LHCN-M2 (cell line): ENCODE results near the gene POLD4. TPM values are rescaled to one million over a fixed set of nuclear protein-coding genes. Genes with fewer than 3 reads are reported as not detected.

Experiments
- DNase-seq: peaks from one replicate; pipeline ENCODE4 v3.0.0-alpha.2; 2012; ENCODE audit warnings: low read depth
- total RNA-seq: library from RNA; depleted of rRNA; stranded (reverse); fragments of >200 nt; gene quantifications from 2 replicates; pipeline ENCODE4 v1.2.3, GENCODE V29; 2014

POLD4 gene
- total RNA-seq, 1 experiment from 2014 or later = 114 TPM

DNA sequence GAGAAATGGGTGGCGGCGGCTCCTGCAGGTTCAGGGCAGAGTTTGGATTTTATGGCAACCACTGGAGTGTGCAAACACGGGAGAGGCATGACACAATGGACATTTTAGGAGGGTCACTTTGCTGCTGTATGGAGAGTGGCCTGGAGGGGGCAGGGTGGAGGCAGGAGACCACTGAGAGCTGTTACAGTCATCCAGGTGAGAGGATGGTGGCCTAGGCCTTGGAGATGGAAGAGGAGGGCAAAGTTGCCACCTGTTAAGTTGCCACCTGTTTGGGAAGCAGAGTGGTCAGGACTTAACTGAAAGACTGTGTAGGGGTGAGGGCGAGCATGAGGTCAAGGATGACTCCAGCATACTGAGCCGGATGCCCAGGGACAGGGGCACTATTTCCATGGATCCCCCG lies 36.1 kb upstream of the POLD4 start:
- no peak for DNase-seq

GRCh38 chr11:67387518-67387917 lies 34.2 kb upstream of the POLD4 start:
- DNase-seq = no peak

DNA sequence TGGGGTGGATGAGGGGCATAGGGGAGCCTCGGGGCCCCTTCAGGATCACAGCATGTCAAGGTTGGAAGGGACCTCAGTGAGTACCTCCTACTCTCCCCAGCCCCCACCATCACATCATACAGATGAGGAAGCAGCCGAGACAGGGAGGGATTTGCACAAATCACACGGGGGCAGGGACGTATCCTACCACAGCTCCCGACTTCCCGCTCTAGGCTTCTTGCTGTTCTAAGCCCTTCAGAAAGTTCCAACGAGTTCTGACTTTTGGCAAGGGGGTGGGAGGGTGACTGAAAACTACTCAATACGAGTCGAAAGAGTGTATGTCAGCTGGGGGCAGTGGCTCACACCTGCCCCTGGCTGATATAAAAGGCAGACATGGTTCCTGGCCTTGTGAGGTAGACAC lies 33.7 kb upstream of the POLD4 start:
- DNase-seq = no peak

GRCh38 chr11:67384851-67385366 lies 31.6 kb upstream of the POLD4 start:
- DNase-seq = peak; percentile 67

DNA sequence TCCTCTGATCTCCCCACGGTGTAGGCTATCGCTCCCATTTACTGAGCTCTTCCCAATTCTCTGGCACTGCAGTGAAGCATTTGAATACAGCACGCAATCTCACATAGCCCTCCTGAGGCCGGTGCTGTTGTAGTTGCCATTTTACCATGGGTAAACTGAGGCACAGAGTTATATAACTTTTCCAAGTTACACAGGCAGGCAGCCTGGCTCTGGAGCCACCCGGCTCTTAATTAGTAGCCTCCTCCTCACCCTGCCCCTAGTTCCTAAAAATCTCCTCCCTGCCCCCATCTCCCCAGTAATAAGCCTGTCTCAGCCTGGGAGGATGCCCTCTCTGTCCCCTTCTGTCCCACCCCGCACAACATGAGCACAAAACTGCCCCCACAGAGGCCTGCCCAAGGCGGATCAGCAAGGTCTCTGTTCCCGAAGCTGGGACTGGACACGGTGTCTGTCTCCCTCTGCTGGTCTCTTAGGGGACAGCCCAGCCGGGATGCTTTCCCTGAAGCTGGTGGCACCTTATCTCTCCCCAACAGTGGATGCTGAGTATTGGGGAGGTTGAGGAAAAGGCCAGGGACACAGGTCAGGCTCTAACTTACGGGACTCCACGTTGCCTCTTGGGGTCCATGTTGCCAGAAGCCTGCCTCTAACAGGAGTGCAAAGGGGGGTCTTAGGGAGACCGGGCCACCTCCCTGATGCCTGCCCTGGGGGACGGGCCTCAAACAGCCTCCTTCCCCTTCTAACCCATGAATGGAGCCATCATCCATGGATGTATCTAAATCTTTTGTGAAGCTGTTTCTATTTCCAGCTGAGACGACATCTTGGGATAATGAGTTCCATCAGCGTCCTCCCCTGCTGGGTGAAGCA lies 29.2 kb upstream of the POLD4 start:
- peak; percentile 72 for DNase-seq

DNA sequence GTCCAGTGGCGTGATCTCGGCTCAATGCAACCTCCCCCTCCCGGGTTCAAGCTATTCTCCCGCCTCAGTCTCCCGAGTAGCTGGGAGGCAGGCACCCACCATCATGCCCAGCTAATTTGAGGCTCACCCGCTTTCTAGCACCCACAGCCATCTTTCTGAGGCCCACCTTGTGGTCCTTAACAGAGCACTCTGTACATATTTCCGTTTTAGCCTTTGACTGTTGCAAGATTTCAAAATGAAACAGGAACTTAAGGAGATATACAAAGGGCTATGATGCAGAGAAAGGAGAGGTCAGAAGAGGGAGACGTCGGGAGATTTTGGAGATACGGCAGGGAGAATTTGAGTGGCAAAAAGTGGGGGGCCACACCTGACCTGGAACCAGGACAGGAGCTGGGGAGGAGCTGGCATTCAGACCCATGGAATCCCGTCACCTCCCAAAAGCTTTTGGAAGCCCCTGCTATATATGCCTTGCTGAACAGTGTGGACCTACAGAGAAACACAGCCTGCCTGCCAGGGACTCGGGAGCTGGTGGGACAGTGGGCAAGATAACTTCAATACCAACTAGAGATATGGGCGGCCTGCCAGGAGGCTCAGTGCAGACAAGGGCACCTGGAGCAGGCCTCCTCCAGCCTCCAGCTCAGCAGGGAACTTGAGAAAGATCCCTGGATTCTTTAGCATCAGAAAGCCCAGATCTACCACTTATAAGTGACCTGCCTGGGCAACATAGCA lies 28.1 kb upstream of the POLD4 start:
- DNase-seq = no peak

DNA sequence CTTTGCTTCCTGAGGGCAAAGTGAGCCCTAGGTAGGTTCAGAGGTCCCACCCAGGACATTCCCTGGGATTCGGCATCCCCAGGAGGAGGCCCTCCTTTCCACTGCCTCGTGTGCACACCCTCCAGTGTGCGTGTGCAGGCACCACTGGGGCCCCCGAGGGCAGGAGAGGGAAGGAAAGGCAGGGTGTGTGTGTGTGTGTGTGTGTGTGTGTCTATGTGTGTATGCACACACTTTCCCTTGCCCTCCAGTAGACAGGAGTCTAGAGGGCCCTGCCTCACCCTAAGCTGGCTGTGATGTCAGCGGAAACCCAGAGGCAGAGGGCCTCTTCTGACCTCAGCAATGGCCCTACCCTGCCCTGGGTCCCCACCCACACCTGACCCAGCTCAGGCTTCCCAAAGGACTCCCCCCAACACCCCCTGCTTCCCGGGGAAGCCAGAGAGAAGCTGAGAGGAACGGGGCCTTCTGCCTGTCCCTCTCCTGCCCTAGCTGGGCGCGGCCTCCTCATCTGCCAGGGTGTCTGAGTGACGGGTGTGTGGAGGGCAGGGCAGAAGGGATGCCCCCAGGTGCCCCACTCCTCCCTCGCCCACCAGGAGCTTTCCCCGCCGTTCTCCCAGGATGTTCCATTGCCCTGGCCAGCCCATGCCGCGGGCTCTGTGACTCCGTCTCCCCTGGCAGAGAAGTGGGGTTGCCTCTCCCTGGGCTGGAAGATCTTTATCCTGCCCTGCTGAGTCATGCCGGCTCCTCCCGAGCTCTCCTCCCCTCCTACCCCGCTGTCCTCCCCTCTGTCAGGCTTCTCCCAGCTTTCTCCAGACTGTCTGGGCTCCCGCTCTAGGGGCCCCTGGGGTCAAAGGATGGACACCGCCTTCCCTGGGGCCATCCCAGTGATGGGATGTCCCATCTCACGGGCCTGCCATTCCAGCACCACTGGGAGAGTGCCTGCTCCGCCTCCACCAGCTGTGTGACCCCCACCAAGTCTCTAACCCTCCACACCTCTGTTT lies 26.0 kb upstream of the POLD4 start:
- no peak for DNase-seq

- no peak for DNase-seq
These were observed 25.2 kb upstream of the POLD4 start for GRCh38 chr11:67378544-67378943.

GRCh38 chr11:67376873-67377808 lies 23.8 kb upstream of the POLD4 start:
- no peak for DNase-seq

DNA sequence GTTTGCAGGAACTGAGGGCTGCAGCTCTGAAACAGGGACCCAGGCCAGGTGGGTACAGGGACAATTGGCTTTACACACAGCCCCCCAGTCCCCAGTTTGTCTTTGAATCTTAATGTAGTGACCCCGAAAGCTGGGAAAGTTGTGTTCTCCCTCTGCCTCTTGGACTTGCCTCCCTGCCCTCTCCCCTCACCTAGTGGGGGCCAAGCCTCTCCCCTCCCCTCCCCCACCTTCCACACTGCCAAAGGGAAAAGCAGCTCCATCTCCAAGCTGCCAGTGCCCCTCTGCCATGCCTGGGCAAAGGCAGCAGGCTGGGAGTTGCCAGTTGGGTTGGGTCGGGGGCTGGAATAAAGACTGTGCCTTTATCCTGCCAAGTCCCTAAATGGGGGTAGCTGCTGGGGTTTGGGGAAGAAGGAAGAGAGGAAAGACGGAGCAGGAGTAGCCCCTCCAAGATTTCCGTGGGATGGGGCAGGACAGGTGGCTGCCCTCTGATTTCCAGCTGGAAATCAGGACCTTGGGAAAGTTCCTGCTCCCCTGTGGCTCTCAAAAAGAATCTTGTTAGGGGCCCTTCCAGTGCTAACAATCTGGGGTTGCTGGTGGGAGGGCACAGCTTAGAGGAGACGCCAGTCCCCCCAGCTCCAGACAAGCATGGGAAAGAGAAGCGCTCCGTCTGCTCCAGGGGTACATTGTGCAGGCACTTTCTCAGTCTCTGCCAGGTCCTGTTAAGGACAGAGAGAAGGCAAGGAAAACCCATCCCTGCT lies 22.9 kb upstream of the POLD4 start:
- no peak for DNase-seq

- no peak for DNase-seq
These were observed 22.1 kb upstream of the POLD4 start for GRCh38 chr11:67375320-67376055.

GRCh38 chr11:67374571-67375281 lies 21.4 kb upstream of the POLD4 start:
- DNase-seq = no peak

- peak; percentile 97 for DNase-seq
These were observed 20.6 kb upstream of the POLD4 start for GRCh38 chr11:67373648-67374570.

- no peak for DNase-seq
These were observed 19.8 kb upstream of the POLD4 start, which contains the start of gene CLCF1 for GRCh38 chr11:67372993-67373647. Gene CLCF1 (minus strand): TSS chr11:67373598. CDS start chr11:67373539, 59 bp downstream.

DNA sequence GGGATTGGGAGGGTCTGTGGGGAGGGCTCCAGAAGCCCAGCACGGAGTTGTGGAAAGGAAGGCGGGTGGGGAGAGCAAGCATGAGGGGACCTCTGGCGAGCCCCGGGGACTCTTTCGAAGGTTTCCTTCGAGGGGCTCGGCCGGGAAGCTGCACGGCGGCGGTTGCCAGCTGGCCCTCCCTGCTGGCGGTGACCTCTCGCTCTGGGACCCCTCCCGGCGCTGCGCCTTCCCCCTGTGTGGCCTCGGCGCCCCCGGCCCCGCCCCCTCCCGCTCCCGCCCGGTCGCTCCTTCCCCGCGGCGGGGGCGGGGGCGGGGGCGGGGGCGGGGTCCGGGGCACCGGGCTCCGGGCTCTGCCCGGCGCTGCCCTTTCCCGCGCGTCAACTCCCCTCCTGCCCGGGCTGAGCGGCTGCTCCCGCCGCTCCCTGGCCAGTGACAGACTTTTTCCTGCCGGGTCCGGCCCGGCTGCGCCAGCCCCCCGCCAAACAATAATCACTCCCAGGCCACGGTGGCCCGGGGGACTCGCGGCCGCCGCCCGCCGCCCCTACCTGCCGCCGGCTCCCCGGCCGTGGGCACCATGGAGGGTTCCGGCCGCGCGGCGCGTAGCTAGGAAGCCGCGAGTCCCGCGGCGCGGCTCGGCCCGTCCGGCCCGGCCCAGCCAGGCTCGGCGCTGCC lies 19.1 kb upstream of the POLD4 start:
- DNase-seq = no peak

GRCh38 chr11:67371911-67372320 lies 18.6 kb upstream of the POLD4 start:
- no peak for DNase-seq
